KMS-11 (cell line): ENCODE results near the gene CEBPZOS.
"Not testable (repeated sequence)": the region's sequence is repeated elsewhere in the genome, so short reads cannot be mapped to it uniquely, and the experiment has no call there.

ENCODE experiments used
- H2AFZ ChIP-seq: fragments of 200-600 bp; sonication (generic); 2 replicates; pipeline ENCODE4 v1.6.1; 2016; ENCODE audit warnings: antibody characterized with exemption, mixed run types, low read depth
- H3K27ac ChIP-seq: fragments of 200-600 bp; sonication (generic); 2 replicates; pipeline ENCODE4 v1.6.1; 2016; ENCODE audit warnings: mild to moderate bottlenecking, mixed run types
- H3K27me3 ChIP-seq: fragments of 200-600 bp; sonication (generic); 2 replicates; pipeline ENCODE4 v1.6.1; 2017; ENCODE audit warnings: mild to moderate bottlenecking, low read depth, mixed run types, moderate library complexity; ENCODE audit not compliant: insufficient read depth
- H3K36me3 ChIP-seq: fragments of 200-600 bp; sonication (generic); 2 replicates; pipeline ENCODE4 v1.6.1; 2017; ENCODE audit warnings: mild to moderate bottlenecking, mixed run types; ENCODE audit not compliant: insufficient read depth
- H3K4me1 ChIP-seq: fragments of 200-600 bp; sonication (generic); 2 replicates; pipeline ENCODE4 v1.6.1; 2016; ENCODE audit warnings: mild to moderate bottlenecking, low read depth, mixed run types; ENCODE audit not compliant: poor library complexity, severe bottlenecking
- H3K4me2 ChIP-seq: fragments of 200-600 bp; sonication (generic); 2 replicates; pipeline ENCODE4 v1.7.0; 2016; ENCODE audit warnings: mild to moderate bottlenecking, mixed run types
- H3K4me3 ChIP-seq: fragments of 200-600 bp; sonication (generic); IDR thresholded peaks from 2 replicates; pipeline ENCODE4 v1.6.1; 2017; ENCODE audit warnings: low read depth, low read length, mixed read lengths; ENCODE audit not compliant: insufficient read depth
- H3K79me2 ChIP-seq: fragments of 200-600 bp; sonication (generic); 2 replicates; pipeline ENCODE4 v1.6.1; 2016; ENCODE audit warnings: low read depth, mixed run types; ENCODE audit not compliant: insufficient read depth
- H3K9ac ChIP-seq: fragments of 200-600 bp; sonication (generic); 2 replicates; pipeline ENCODE4 v1.6.1; 2016; ENCODE audit warnings: mild to moderate bottlenecking, mixed run types
- H4K20me1 ChIP-seq: fragments of 200-600 bp; sonication (generic); 2 replicates; pipeline ENCODE4 v1.6.1; 2016; ENCODE audit warnings: mild to moderate bottlenecking, mixed run types; ENCODE audit not compliant: insufficient read depth
- CTCF ChIP-seq: fragments of 200-600 bp; sonication (generic); conservative IDR thresholded peaks from 2 replicates; pipeline ENCODE4 v1.6.1; 2017; ENCODE audit warnings: low read depth, mild to moderate bottlenecking, antibody characterized with exemption, low read length, moderate library complexity, mixed read lengths

CEBPZOS gene

GRCh38 chr2:37192551-37192950 lies 3.7 kb upstream of the CEBPZOS start:
- Histone ChIP-seq H3K4me3 (no peak overlapping the region), H2AFZ (no peak overlapping the region), H3K4me1 (peaks cover 11% of the 10 kb centered on the region), H4K20me1 (no peaks in the 10 kb centered on the region), H3K36me3 (no peaks in the 10 kb centered on the region), H3K27ac (no peak overlapping the region), H3K4me2 (no peak overlapping the region), H3K27me3 (no peaks in the 10 kb centered on the region), H3K79me2 (peaks cover 11% of the 10 kb centered on the region), H3K9ac (no peak overlapping the region)
- no peak for TF ChIP-seq CTCF

DNA sequence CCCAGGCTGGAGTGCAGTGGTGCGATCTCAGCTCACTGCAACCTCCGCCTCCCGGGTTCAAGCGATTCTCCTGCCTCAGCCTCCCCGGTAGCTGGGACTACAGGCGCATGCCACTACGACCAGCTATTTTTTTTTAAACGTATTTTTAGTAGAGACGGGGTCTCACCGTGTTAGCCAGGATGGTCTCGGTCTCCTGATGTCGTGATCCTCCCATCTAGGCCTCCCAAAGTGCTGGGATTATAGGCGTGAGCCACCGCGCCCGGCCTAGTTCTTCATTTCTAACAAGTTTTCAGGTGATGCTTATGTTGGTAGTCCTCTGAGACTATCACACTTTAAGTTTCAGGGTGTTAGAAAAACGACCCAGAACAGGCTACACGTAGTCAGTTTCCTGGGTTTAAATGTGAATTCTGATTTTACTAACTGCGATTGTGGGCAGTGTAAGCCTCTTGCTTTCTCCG lies 405 bp upstream of the CEBPZOS start:
- not testable (repeated sequence) for H3K4me3 ChIP-seq, H3K27me3 ChIP-seq, H3K9ac ChIP-seq, H4K20me1 ChIP-seq, H3K36me3 ChIP-seq, H3K27ac ChIP-seq
- Histone ChIP-seq H3K4me2 (peak overlapping the region; percentile 87), H2AFZ (peak overlapping the region; percentile 95), H3K79me2 (peaks cover 24% of the 10 kb centered on the region), H3K4me1 (peaks cover 17% of the 10 kb centered on the region)

GRCh38 chr2:37198681-37199065 lies 2.4 kb downstream of the CEBPZOS start:
- peaks cover 24% of the 10 kb centered on the region for H3K79me2 ChIP-seq
- H2AFZ ChIP-seq, result no peak overlapping the region
- no peaks in the 10 kb centered on the region for H3K27me3 ChIP-seq
- no peak overlapping the region for H3K9ac ChIP-seq
- no peaks in the 10 kb centered on the region for H4K20me1 ChIP-seq
- H3K4me3 ChIP-seq, result no peak overlapping the region
- H3K27ac ChIP-seq, result no peak overlapping the region
- H3K36me3 ChIP-seq, result peaks cover 5% of the 10 kb centered on the region; the same call in 1 of the 2 replicates
- peaks cover 17% of the 10 kb centered on the region for H3K4me1 ChIP-seq
- H3K4me2 ChIP-seq, result no peak overlapping the region
- TF ChIP-seq CTCF, result no peak

DNA sequence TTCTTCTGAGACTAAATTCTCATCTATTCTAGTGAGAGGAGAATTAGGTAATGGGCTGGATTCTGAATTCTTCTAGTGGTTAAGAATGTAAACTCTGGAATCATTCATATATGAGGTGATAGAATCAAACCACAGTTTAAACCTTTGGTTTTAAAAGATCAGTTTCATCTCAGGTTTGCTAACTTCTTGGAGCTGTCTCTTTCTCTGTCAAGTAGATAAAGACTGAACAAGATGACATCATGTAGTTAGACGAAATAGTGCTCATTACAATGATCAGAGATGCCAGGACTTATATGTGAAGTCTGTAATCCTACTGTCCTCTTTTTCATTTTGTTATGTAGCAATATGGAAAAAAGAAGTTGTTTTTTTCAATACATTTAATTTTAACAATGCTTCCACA lies 4.9 kb downstream of the CEBPZOS start:
- Histone ChIP-seq H3K79me2 (peaks cover 32% of the 10 kb centered on the region), H3K9ac (no peak overlapping the region), H2AFZ (no peak overlapping the region), H3K4me2 (no peak overlapping the region), H3K36me3 (peaks cover 11% of the 10 kb centered on the region; the same call in 1 of the 2 replicates), H4K20me1 (no peaks in the 10 kb centered on the region), H3K27me3 (no peaks in the 10 kb centered on the region), H3K4me3 (no peak overlapping the region), H3K4me1 (peaks cover 13% of the 10 kb centered on the region), H3K27ac (no peak overlapping the region)
- no peak for TF ChIP-seq CTCF

GRCh38 chr2:37201766-37202165 lies 5.5 kb downstream of the CEBPZOS start:
- 0 out of 2 replicates have a peak overlapping the region, but pooled peaks have one; percentile 8 for H3K27ac ChIP-seq
- peaks cover 34% of the 10 kb centered on the region for H3K79me2 ChIP-seq
- H3K36me3 ChIP-seq, result peaks cover 17% of the 10 kb centered on the region; the same call in 1 of the 2 replicates

More at GRCh38 chr2:37201766-37202165, 5.5 kb downstream of the CEBPZOS start:
- Histone ChIP-seq H3K4me3 (no peak overlapping the region), H3K4me2 (no peak overlapping the region), H2AFZ (no peak overlapping the region), H3K9ac (no peak overlapping the region), H3K4me1 (peaks cover 13% of the 10 kb centered on the region), H3K27me3 (no peaks in the 10 kb centered on the region), H4K20me1 (no peaks in the 10 kb centered on the region)
- TF ChIP-seq CTCF, result no peak
